Effector CD4-positive, alpha-beta T cell (primary cell): ENCODE data around the gene SMOC2.

ENCODE experiments used
- DNase-seq: peaks from one replicate; pipeline ENCODE4 v3.0.0-alpha.2; 2020

The SMOC2 gene

DNA sequence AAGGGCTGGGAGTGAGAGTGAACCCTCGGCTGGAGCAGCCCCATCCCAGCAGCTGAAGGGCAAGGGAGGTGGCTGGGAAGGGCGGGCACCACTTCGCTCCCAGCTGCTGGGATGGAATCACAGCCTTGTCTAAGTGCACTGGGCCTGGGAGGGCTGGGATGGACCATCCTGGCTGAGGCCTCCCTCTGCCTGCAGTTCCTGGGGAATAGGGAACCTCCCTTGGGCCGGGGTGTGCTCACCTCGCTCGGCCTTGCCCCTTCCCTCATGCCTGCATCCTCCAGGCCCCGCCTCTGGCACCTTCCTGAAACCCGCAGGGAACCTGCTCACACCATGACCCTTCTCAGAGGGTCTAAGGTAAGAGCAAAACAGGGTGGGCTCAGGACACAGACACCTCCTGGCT lies 53.7 kb downstream of the SMOC2 start:
- no peak for DNase-seq

DNA sequence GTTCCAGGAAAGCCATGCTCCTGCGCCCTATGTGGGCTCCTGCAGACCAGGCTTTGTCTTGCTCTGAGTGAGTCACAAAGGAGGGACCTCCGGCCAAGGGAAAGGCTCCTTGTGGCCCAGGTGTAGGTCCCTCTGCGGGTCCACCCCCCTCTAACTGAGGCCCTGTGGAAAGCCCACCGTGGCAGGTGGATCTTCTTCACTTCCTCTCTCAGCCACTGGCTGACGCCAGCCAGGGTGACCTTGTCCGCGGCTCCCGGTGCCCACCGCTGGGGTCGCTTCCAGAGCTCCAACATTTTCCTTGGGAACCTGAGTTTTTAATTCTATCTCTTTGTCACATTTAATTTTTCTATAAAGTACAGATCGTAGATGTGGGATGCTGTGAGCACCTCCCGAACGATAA lies 54.1 kb downstream of the SMOC2 start:
- DNase-seq = no peak

DNA sequence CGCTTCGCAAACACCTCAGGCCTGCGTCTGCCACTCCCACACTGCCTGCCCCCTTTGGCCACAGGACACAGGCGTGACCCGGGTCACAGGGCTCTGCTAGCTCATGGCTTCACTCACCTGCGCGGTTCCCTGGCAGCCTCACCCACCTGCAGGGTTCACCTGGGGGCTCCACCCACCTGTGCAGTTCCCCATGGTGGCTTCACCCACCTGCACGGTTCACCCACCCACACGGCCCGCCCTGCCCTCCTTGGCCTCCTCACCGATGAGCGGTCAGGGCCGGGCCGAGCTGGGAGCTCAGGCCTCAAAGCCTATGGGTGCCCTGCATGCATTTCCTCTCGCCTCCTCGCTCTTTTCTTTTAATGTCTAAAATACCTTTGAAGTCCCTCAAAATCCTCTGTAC lies 54.7 kb downstream of the SMOC2 start:
- no peak for DNase-seq

DNA sequence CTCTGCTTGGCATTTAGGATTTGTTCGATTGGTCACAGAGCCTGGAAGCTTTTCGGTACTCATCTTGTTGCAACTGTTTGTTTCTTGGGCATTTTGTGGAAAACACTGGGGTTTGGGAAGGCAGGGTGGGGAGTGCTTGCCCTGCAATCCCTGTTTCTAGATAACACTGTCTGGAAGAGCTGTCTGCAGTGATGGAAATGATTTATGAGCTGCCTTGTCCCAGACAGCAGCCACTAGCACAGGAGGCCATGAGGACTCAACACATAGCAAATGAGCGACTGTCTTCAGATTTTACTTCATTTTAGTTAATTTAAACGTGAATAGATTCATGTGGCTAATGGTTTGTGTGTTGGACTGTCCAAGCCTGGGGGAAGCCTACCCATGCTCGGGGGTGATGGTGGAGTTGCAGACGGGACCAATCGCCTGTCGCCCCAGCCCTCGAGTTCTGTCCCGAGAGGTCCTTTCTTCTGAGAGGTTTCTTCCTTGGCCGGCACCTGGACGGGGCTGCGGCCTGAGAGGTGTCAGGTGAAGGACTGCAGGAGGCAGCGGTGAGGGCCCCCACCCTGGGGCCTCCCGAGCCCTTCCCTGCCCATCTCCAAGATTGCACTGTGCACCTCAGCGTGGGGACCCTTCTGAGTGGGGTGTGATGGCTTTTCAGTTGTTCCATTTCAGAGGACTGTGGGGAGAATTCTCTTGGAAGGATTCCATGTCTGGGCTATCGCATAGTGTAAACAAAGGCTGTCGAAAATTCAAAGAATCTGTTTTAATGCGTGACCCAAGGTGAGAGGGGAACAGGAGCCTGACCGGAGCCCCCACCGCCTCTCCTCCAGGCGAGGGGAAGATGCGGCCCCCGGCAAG lies 55.4 kb downstream of the SMOC2 start:
- DNase-seq = no peak

DNA sequence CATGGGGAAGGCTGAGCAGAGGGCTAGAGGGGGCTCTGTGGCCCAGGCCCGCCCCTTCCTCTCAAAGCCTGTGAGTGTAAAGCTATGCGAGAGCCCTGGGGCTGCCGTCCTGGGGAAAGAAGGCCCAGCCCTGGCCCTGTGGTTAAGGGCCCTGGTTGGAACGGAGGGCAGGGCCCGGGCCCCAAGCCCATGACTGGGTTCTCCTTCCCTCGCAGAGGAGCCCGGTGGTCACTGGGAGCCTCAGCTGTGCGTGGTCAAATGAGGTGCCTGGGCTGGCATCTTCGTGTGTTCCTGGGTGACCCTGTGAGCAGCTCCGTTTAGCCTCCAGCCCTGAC lies 56.0 kb downstream of the SMOC2 start:
- DNase-seq = no peak

DNA sequence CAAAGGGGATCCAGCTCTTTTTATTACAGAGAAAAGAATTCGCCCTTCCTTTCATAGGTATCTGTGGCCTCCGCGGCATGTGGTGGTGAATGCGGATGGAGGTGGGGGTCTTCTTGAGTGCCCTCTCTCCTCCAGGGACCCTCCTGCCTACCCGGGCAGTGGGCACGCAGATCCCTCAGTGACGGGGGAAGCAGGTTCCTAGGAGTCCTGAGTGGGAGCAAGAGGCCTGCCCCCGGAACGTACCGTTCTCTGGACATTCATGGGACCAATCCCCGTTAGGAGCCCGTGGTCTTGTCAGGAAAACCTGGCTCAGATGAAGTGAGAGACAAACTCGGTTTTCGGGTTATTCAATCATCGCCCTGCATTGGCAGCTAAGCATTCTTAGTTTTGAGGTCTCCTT lies 56.4 kb downstream of the SMOC2 start:
- no peak for DNase-seq

DNA sequence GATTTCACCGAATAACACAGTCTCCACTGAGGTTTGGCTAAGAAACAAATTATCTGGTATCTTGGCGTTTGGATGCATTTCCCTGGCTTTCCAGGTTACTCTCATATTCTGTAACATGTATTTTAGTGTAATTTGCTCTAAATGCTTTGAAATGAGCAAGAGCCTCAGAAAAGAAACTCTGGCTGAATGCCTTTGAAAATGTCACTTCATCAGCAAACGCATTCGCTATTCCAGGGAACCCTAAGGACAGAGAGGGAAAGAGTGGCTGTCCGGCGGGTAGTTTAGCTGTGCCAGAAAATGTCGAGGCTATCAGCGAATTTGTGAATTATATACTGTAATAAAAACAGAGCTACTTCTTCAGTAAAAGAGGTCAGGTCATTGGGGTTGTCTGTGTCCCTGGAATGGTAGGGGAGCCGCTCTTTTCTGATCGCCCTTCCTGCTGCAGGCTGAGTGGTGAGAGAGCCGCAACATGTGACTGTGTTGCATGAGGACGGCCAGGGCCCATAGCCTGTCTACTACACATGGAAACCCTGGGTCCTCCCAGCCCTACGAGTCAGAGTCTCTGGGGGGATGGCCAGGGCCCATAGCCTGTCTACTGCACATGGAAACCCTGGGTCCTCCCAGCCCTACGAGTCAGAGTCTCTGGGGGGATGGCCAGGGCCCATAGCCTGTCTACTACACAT lies 57.3 kb downstream of the SMOC2 start:
- no peak for DNase-seq

DNA sequence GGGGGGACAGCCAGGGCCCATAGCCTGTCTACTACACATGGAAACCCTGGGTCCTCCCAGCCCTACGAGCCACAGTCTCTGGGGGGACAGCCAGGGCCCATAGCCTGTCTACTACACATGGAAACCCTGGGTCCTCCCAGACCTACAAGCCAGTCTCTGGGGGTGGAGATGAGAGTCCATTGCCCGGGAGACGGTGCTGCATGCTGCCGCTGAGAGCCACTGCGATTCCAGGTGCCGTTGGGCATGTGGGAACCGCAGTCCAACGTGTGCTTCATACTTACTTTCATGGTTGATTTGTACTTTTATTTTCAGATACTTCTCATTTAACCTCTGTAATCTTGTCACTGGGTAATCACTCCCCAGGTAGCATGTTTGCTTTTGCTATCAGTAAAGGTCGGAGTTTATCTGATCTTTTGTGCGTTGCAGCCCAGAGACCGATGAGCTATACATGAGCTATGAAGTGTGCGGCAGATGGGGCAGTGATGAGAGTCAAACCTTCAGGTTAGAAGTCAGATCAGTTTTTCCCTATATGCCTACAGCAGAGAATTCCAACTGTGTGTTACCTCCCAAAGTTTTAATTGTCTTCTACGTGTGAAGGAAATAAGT lies 58.2 kb downstream of the SMOC2 start:
- no peak for DNase-seq

DNA sequence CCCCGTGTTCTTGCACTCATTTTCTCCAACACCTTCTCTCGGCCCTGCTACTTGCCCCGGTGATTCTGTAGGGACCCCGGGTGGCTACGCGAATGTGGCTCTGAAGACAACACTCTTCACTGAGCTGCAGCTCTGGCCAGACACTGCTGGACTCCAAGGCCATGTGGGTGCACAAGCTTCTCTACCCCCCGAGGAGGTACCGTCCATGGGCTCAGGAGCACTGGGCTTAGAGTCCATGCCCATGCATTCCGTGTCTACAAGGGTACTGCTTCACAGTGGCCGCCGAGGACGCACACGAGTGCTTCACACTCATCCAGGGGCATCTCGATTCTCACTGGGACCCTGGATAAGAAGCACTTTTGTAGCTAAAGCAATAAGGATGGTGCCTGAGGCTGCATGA lies 59.5 kb downstream of the SMOC2 start:
- no peak for DNase-seq

DNA sequence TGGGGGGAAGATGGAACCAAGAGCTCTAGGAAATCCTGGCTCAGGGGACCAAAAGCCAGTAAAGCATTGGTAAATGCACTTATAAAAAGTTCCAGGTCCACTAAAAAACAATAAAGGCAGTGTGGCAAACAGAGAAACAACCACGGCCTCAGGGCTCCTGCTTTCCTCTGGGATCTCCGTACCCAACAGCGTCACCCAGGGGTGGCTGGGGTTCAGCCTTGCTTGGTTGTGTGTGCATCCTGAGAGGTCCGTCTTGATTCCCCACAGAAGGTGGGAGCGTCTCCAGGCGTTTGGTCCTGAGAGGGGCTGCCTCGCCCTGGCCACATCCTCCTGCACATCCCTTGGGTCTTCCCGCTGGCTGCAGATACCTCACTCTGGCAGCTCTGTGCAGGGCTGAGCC lies 60.6 kb downstream of the SMOC2 start:
- no peak for DNase-seq

DNA sequence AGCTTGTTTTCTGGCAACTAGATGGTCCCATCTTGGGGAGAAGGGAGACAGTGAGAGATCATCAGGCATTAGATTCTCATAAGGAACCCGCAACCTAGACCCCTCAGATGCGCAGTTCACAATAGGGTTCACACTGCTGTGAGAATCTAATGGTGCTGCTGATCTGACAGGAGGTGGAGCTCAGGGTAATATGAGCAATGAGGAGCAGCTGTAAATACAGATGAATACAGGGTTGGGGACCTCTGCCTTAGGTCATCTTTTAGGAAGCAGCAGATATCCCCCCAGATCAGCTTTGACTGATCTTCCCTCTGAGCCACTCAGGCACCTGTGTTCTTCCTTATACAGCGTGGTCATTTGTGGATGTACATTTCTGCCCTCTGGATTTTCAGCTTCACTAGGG lies 63.4 kb downstream of the SMOC2 start:
- no peak for DNase-seq

DNA sequence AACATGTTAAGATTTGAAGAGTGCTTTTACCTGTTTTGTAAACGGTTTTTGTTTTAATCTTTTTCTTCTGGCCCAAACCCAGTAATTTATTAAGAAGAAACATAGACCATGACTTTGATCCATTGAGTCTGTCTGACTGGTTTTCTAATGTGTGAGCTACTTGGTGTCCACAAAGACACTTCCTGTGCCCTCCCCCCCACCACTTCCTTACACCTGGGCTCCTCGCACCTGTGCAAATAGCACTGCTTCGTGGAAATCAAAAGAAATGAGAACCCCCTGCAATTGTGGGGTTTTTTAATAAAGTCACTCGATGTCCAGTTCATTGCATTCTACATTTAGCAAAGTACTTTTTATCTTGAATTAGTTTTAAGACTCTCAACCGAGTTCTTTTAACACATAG lies 65.5 kb downstream of the SMOC2 start:
- no peak for DNase-seq

DNA sequence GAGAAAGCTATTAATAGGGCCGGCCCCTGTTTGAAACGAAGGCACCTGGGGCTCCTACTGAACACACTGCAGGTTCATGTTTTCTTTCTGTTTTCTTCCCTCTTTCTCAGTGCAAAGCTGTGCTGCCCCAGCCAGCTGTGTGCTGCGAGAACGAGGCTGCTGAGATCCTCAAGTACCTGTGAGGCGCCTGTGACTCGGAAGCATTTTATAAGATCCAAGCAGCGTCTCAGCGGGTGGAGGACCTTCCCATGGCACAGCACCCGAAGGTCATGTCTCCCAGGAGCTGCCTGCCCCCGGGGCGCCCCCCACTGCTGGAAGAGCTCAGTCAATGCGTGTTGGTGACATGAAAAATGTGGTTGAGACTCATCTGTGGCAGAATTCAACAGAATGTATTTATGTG lies 66.3 kb downstream of the SMOC2 start:
- DNase-seq = no peak

DNA sequence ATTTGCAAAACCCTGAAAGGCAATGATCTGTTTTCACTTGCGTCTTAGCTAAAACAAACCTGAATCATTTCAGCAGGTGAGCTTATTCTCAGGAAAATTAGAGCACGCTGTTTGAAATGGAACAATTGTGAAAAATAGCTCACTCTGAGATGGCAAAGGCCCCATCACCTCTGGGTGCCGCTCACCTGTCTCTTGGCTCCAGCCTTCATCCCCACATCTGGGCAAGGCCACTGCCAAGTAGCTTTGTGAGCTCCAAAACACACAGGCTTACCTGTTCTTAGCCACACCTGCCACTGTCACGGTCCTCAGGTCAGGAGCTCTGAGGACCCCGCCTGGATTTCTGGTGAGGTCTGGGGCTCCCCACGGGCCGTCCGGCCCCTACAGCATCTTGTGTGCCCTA lies 66.7 kb downstream of the SMOC2 start:
- DNase-seq = no peak

DNA sequence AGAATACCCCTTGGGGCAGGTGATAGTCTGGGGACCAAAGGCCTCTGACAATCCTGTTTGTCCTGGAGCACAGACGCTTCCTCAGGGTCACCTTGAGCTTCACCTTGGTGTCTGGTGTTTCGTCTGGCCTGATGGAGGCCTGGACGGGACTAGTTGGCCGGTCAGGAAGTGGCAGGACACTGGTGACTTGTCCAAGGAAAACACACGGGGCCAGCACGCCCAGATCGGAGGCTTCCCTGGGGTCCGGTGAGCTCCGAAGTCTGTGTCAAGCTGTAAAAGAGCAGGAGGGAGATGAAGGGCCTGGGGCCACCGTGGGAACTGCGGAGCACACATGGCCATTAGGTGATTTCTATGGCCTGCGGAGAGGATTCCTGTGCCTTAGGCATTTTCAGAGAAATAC lies 67.9 kb downstream of the SMOC2 start:
- DNase-seq = no peak

DNA sequence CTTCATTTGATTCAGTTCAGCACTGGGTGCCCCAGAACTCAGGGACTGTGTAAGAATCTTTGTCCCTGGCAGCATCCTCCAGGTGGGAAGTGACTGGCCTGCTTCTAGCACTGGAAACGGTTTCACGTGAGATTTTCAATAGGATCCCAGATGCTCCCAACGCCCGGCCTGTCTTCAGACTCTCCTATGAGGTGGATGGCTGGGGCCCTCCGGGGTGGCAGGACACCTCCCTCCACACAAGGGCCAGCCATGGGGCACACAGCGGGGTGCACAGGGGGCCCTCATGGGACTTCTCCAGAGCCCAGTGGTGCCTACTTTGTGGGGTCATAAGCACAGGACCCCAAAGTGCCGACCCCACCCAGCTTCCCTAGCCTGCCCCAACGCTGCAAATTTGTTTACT lies 72.8 kb downstream of the SMOC2 start:
- DNase-seq = no peak

DNA sequence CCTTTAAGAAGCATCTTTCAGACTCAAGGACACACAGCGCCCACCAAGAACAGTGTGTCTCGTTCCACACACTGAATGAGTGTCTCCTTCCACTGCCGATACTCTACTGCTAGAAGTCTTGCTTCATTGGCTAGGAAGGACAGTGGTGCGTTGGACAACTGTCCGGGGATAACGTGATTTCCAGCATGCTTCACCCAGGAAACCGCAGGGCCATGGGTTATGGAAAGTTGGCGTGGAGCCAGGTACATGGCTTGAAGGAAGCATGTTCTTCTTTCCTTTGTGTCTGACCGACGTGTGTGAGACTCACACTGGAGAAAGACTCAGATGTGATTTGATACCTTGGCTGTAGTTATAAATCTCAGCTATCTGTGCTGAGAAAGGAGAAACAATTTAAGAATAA lies 73.2 kb downstream of the SMOC2 start:
- no peak for DNase-seq

DNA sequence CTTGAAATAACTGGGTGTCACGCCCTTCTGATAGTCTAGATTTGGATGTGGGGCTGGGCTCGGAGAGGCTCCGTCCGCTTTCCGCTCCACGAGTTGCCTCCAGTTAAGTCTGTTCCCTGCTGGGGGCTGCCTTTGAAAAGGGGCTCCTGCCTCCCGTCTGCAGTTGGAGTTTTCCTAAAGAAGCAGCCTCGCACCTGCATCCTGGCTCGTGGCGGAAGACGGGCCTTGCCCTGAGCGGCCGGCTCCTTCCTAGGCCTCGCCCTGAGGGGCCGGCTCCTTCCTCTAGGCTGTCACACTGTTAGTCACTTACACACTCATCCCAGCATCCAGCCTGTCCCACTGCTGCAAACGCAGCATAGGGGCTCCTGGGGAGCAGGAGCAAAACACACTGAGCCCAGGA lies 74.4 kb downstream of the SMOC2 start:
- no peak for DNase-seq

DNA sequence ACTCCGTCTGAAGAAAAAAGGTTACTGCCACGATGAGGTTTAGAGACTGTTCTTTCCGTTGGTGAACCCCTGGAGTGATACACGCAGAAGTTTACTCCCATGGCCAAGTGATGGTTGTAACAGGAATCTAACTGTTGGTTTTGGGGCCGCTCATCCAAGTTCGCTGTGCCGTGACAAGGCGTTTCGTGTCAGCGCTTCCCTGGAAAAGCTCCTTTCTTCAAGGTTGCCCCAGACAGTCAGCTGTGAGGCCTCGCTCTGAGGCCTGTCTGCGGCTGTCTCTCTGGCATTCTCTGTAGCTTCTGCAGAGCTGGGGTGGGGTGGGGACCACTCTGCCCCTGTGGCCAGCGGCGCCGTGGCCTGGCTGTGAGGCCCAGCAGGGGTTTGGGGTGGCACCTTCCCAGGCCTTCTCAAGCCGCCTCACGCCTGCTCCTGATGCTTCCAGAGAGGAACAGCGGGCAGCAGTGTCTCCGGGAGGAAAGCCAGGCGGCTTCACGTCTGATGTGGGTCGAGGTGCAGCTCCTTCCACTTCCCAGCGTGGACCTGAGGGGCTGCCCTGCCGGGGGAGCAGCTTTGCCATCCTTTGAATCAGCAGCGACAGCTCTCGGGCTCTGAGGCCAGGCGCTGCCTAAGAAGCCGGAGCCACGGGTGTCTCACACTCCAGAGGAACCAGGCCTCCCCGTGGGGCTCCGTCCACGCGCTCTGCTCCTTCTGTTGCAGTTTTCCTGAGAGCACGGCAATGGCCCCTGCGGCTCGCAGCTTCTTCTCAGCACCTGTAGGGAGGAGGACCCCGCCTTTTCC lies 76.2 kb downstream of the SMOC2 start:
- DNase-seq = no peak

DNA sequence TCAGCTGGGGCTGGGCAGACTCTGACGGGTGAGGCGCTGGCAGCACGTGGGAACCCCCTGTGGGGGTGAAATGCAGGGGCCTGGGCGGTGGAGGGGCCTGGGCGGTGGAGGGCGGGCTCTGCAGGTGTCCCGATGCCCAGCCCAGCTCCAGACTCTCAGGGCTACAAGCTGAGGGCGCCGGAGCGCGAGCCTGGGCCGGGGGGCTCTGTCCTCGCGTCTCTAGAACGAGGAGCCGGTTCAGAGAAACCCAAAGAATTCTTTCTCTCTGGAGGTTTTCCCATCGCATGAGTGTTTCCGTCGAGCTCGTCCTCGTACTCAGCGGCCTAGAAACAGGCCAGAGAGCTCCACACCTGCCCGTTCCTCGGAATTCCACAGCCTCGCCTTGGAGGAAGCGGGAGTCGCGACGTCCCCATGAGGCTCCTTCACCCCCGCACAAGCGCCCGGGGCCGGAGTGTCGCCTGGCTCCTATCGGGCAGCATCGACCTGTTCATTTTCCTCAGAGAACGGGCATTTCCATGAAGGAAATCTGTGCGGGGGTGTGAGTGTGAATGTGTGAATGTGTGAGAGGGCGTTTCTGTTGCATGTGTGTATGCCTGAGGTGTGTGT lies 76.9 kb downstream of the SMOC2 start:
- DNase-seq = no peak

DNA sequence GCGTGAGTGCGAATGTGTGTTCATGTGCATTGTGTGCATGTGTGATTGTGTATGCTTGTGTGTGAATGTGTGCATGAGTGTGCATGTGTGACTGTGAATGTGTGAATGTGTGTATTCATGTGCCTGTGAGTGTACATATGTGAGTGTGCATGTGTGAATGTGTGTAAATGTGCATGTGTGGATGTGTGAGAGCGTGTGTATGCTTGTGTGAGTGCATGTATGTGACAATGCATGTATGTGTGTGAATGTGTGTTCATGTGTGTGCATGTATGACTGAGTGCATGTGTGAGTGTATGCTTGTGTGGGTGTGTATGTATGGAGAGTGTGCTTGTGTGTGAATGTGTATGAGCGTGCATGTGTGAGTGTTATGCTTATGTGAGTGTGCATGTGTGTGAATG lies 77.4 kb downstream of the SMOC2 start:
- no peak for DNase-seq

DNA sequence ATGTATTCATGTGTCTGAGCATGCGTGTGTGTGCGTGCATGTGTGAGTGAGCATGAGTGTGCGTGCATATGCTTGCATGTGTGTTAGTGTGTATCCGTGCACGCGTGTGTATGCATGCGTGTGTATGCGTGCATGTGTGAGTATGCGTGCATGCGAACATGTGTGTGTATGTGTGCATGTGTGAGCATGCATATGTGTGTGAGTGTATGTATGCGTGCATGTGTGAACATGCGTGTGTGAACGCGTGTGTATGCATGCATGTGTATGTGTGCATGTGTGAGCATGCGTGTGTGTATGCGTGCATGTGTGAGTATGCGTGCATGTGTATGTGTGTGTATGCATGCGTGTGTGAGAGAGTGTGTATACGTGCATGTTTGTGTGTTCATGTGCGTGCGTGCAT lies 77.9 kb downstream of the SMOC2 start:
- no peak for DNase-seq

DNA sequence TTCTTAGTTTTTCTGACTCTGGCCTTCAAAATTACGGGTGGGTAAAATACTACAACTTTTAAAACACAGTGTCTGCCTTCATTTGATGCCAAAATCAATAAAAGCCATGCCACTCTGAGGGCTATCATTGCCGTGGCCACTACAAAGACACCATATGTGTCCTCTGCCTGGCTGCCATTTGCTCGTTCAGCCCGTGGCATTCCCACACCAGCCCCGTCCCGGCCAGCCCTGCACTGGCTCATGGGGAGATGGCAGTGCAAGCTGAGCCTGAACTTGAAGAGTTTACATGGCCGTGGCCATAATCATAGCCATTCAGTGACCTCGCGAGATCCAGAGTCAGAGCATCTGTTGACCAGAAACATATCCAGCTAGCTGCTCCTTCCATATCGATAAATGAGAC lies 79.2 kb downstream of the SMOC2 start:
- DNase-seq = no peak
